HUES6 (cell line): ENCODE measurements around the gene NTN4.

ENCODE experiments used
- H3K27ac ChIP-seq: 2 replicates; pipeline ENCODE4 v1.7.0; 2013; ENCODE audit warnings: low read depth, mild to moderate bottlenecking, low read length, inconsistent platforms
- H3K27me3 ChIP-seq: 2 replicates; pipeline ENCODE4 v1.6.1; 2013; ENCODE audit warnings: low read length; ENCODE audit not compliant: control insufficient read depth, insufficient read depth
- H3K36me3 ChIP-seq: 2 replicates; pipeline ENCODE4 v1.6.1; 2013; ENCODE audit warnings: low read length; ENCODE audit not compliant: control insufficient read depth, insufficient read depth
- H3K4me1 ChIP-seq: 2 replicates; pipeline ENCODE4 v1.6.1; 2013; ENCODE audit warnings: low read length; ENCODE audit not compliant: control insufficient read depth, insufficient read depth
- H3K4me3 ChIP-seq: 2 replicates; pipeline ENCODE4 v1.5.1; 2013; ENCODE audit warnings: low read depth, low read length
- H3K9ac ChIP-seq: one replicate; pipeline ENCODE4 v1.6.1; 2013; ENCODE audit warnings: mild to moderate bottlenecking, low read length
- H3K9me3 ChIP-seq: 2 replicates; pipeline ENCODE4 v1.6.1; 2013; ENCODE audit warnings: low read depth, low read length; ENCODE audit not compliant: control insufficient read depth, insufficient read depth

The NTN4 gene

DNA sequence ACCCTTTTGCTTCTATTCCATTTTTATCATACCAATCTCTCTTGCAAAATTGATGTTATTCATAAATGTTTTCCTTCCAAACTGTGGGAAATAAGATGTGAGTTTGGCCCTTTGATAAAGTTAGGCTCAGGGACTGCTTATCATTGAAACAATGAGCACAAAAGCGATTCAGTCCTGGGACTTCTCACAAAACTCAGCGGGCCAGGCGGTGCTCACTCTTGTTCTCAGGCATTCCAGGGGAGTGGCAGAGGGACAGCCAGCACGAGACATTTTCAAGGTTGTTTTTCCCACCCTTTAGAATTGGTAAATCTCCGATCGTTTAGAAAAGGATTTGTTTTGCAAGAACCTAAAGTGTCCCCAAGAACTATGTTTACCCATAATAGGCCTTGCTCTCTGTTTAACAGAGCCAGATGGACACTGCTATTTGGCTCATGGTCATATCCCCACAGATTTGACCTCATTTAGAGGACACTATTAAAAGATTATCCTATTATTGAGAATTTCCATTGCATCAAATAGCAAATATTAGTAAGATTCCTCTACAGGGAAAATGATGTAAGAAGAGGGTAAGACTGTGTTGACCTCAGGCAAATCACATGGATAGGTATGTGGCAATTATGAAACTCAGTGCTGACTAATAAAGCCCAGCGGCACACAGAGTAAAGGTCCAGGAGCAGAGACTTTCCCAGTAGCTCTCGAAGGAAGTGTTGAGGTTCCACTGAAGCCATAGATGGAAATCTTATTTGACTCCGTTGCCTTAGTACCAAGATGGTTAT lies 136.6 kb downstream of the NTN4 start:
- no peak overlapping the region for H3K27ac ChIP-seq
- H3K4me3 ChIP-seq: no peak overlapping the region
- H3K27me3 ChIP-seq: no peaks in the 10 kb centered on the region
- H3K36me3 ChIP-seq: no peaks in the 10 kb centered on the region
- H3K9me3 ChIP-seq: no peaks in the 10 kb centered on the region
- H3K4me1 ChIP-seq: no peaks in the 10 kb centered on the region
- no peak overlapping the region for H3K9ac ChIP-seq

DNA sequence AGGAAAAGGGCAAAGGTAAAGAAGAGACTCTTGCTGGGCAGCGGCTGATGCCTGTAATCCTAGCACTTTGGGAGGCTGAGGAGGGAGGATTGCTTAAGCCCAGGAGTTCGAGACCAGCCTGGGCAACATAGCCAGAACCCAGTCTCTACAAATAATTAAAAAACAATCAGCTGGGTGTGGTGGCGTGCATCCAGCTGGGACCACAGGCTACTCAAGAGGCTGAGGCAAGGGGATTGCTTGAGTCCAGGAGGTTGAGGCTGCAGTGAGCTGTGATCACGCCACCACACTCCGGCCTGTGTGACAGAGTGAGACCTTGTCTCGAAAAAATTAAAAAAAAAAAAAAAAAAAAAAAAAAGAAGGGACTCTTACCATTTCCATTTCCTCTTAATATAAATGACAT lies 138.9 kb downstream of the NTN4 start:
- no peak overlapping the region for H3K4me3 ChIP-seq
- H3K36me3 ChIP-seq: no peaks in the 10 kb centered on the region
- no peak overlapping the region for H3K27ac ChIP-seq
- no peaks in the 10 kb centered on the region for H3K4me1 ChIP-seq
- H3K27me3 ChIP-seq: no peaks in the 10 kb centered on the region
- no peak overlapping the region for H3K9ac ChIP-seq
- H3K9me3 ChIP-seq: no peaks in the 10 kb centered on the region

DNA sequence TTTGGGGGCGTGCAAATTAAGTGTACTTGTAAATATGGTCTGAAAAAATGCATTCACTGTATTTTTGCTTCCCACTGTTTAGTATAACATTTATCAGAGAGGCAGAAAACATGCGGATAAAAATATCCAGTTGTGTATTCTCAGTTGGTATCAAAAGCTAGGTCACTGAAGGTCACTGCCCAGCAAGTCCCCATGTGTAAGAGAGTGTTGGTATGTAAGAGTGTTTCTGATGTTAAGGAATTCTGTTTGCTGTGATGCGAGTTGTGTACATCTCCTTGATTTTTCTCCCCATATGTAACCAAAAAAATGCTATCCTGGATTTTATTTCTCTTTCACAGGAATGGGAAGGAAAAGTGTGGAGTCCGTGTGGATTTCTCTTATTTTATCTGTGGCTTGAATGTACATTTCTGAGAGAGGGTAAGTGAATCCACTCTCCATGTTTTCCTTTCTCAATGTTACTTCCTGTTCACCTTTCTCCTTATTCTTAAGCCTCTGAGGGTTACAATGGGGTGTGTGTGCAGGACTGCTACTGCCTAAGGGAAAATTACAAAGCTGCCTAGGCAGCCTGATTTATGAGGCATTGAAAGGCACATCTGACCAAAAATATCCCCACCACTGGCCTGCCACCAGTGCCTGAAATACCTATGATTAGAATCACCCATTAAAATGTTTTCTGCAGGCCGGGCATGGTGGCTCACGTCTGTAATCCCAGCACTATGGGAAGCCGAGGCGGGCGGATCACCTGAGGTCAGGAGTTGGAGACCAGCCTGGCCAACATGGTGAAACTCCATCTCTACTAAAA lies 141.4 kb downstream of the NTN4 start:
- H3K36me3 ChIP-seq: no peaks in the 10 kb centered on the region
- H3K4me1 ChIP-seq: no peaks in the 10 kb centered on the region
- H3K9ac ChIP-seq: no peak overlapping the region
- no peak overlapping the region for H3K4me3 ChIP-seq
- no peaks in the 10 kb centered on the region for H3K9me3 ChIP-seq
- H3K27me3 ChIP-seq: no peaks in the 10 kb centered on the region
- H3K27ac ChIP-seq: no peak overlapping the region

- H3K27me3 ChIP-seq: no peaks in the 10 kb centered on the region
- no peak overlapping the region for H3K9ac ChIP-seq
- H3K4me1 ChIP-seq: no peaks in the 10 kb centered on the region
- H3K27ac ChIP-seq: no peak overlapping the region
- no peaks in the 10 kb centered on the region for H3K36me3 ChIP-seq
- no peak overlapping the region for H3K4me3 ChIP-seq
- H3K9me3 ChIP-seq: peaks cover 6% of the 10 kb centered on the region; the same call in 1 of the 2 replicates
Observed at GRCh38 chr12:95646781-95647190, 143.8 kb downstream of the NTN4 start.

GRCh38 chr12:95643256-95643655 lies 147.3 kb downstream of the NTN4 start:
- Histone ChIP-seq H3K9ac (no peak overlapping the region), H3K27ac (no peak overlapping the region), H3K4me3 (no peak overlapping the region)

DNA sequence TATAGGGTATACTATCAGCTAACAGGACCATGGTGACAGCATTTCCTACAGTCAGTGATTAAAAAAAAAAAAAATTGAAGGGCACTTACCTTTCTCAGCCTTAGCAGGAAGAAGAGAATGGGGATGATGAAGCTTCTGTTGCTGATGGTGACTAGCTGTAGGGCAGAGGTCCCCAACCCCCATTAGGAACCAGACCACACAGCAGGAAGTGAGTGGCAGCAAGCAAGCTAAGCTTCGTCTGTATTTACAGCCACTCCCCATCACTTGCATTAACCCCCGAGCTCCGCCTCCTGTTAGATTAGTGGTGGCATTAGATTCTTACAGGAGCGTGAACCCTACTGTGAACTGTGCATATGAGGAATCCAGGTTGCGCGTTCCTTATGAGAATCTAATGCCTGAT lies 148.0 kb downstream of the NTN4 start:
- H3K9me3 ChIP-seq: peaks cover 6% of the 10 kb centered on the region; the same call in 1 of the 2 replicates
- no peak overlapping the region for H3K9ac ChIP-seq
- H3K27ac ChIP-seq: no peak overlapping the region
- no peaks in the 10 kb centered on the region for H3K4me1 ChIP-seq
- H3K27me3 ChIP-seq: no peaks in the 10 kb centered on the region
- no peak overlapping the region for H3K4me3 ChIP-seq
- H3K36me3 ChIP-seq: no peaks in the 10 kb centered on the region

More at GRCh38 chr12:95643256-95643655, 147.3 kb downstream of the NTN4 start:
- no peaks in the 10 kb centered on the region for H3K4me1 ChIP-seq
- peaks cover 6% of the 10 kb centered on the region; the same call in 1 of the 2 replicates for H3K9me3 ChIP-seq
- H3K27me3 ChIP-seq: no peaks in the 10 kb centered on the region
- H3K36me3 ChIP-seq: no peaks in the 10 kb centered on the region

- H3K36me3 ChIP-seq: no peaks in the 10 kb centered on the region
- H3K9ac ChIP-seq: no peak overlapping the region
- no peaks in the 10 kb centered on the region for H3K4me1 ChIP-seq
- no peak overlapping the region for H3K27ac ChIP-seq
- H3K27me3 ChIP-seq: no peaks in the 10 kb centered on the region
- H3K9me3 ChIP-seq: peaks cover 6% of the 10 kb centered on the region; the same call in 1 of the 2 replicates
- no peak overlapping the region for H3K4me3 ChIP-seq
Observed at GRCh38 chr12:95641299-95641952, 149.1 kb downstream of the NTN4 start.

DNA sequence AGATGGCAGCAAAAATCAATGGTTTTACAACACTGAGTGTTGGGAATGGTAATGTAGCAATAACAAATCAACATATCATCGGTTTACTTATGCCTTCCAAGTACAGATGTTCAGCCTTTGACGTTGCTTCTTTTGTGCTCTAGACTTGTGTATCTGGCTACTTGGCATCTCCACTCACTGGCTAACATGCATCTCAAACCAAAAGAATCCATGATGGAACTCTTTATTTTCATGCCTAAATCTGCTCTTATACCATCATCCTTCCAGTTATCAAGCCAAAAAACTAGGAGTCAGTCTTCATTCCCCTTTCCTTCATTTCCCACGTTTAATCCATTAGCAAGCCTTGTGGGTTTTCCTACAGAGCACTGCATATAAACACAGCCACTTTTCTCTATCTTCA lies 150.0 kb downstream of the NTN4 start:
- peaks cover 6% of the 10 kb centered on the region; the same call in 1 of the 2 replicates for H3K9me3 ChIP-seq
- H3K27me3 ChIP-seq: no peaks in the 10 kb centered on the region
- H3K4me3 ChIP-seq: no peak overlapping the region
- H3K4me1 ChIP-seq: no peaks in the 10 kb centered on the region
- no peak overlapping the region for H3K9ac ChIP-seq
- no peaks in the 10 kb centered on the region for H3K36me3 ChIP-seq
- no peak overlapping the region for H3K27ac ChIP-seq

GRCh38 chr12:95637471-95638155 lies 153.0 kb downstream of the NTN4 start:
- H3K4me3 ChIP-seq: no peak overlapping the region
- H3K9ac ChIP-seq: no peak overlapping the region
- H3K27me3 ChIP-seq: no peaks in the 10 kb centered on the region
- no peak overlapping the region for H3K27ac ChIP-seq
- H3K9me3 ChIP-seq: peaks cover 1% of the 10 kb centered on the region; the same call in 1 of the 2 replicates
- no peaks in the 10 kb centered on the region for H3K4me1 ChIP-seq
- no peaks in the 10 kb centered on the region for H3K36me3 ChIP-seq

- no peaks in the 10 kb centered on the region for H3K9me3 ChIP-seq
- no peaks in the 10 kb centered on the region for H3K36me3 ChIP-seq
- H3K27me3 ChIP-seq: no peaks in the 10 kb centered on the region
- no peaks in the 10 kb centered on the region for H3K4me1 ChIP-seq
- H3K9ac ChIP-seq: no peak overlapping the region
- no peak overlapping the region for H3K4me3 ChIP-seq
- no peak overlapping the region for H3K27ac ChIP-seq
Observed at GRCh38 chr12:95637010-95637409, 153.6 kb downstream of the NTN4 start.
